Osteoblast (primary cell): ENCODE results near the gene CRB1. TPM values are rescaled to one million over a fixed set of nuclear protein-coding genes. Genes with fewer than 3 reads are reported as not detected.

Source experiments
- DNase-seq: peaks from one replicate; pipeline ENCODE4 v3.0.0; 2011; ENCODE audit warnings: low spot score, mixed read lengths; ENCODE audit not compliant: insufficient read length; ENCODE audit errors: missing footprints
- H2AFZ ChIP-seq: 2 replicates; pipeline ENCODE4 v1.6.0; 2011; ENCODE audit warnings: mild to moderate bottlenecking, low read length
- H3K27ac ChIP-seq: 2 replicates; pipeline ENCODE4 v1.5.1; 2011; ENCODE audit warnings: mild to moderate bottlenecking, low read depth, low read length, moderate library complexity
- H3K27me3 ChIP-seq: 2 replicates; pipeline ENCODE4 v1.6.0; 2012; ENCODE audit warnings: mild to moderate bottlenecking, control low read depth, inconsistent platforms, low read length, moderate library complexity; ENCODE audit not compliant: insufficient read depth
- H3K36me3 ChIP-seq: 2 replicates; pipeline ENCODE4 v1.5.1; 2011; ENCODE audit warnings: mild to moderate bottlenecking, low read length, control low read depth, moderate library complexity; ENCODE audit not compliant: insufficient read depth
- H3K4me1 ChIP-seq: 2 replicates; pipeline ENCODE4 v1.5.1; 2011; ENCODE audit warnings: mild to moderate bottlenecking, low read length, control low read depth, moderate library complexity; ENCODE audit not compliant: insufficient read depth
- H3K4me2 ChIP-seq: 2 replicates; pipeline ENCODE4 v1.6.0; 2011; ENCODE audit warnings: mild to moderate bottlenecking, low read length; ENCODE audit not compliant: insufficient read depth
- H3K4me3 ChIP-seq: fragments of 200-600 bp; sonication (generic); 3 replicates; pipeline ENCODE4 v1.5.1; 2012; ENCODE audit warnings: mild to moderate bottlenecking, low read length, inconsistent platforms; ENCODE audit not compliant: insufficient read depth
- H3K79me2 ChIP-seq: 2 replicates; pipeline ENCODE4 v1.6.0; 2012; ENCODE audit warnings: mild to moderate bottlenecking, low read length, control low read depth, inconsistent platforms; ENCODE audit not compliant: insufficient read depth
- H3K9me3 ChIP-seq: 2 replicates; pipeline ENCODE4 v1.5.1; 2011; ENCODE audit warnings: low read depth, low read length, control low read depth
- H4K20me1 ChIP-seq: 2 replicates; pipeline ENCODE4 v1.6.0; 2012; ENCODE audit warnings: mild to moderate bottlenecking, low read length, control low read depth; ENCODE audit not compliant: insufficient read depth
- total RNA-seq: library from RNA; depleted of rRNA; stranded (reverse); fragments of >200 nt; gene quantifications from 2 replicates; pipeline ENCODE4 v1.2.3, GENCODE V29; 2012
- TF ChIP-seq, protein P1 (sequence below): IDR thresholded peaks from 2 replicates; pipeline ENCODE4 v1.5.1; 2011; ENCODE audit warnings: mild to moderate bottlenecking, low read depth, low read length, moderate library complexity; ENCODE audit errors: extremely low read depth

CRB1 gene
- total RNA-seq, 1 donor = not detected

GRCh38 chr1:197224160-197224559 lies 43.9 kb upstream of the CRB1 start:
- no peak overlapping the region for H3K4me2 ChIP-seq
- TF ChIP-seq, protein P1, sequence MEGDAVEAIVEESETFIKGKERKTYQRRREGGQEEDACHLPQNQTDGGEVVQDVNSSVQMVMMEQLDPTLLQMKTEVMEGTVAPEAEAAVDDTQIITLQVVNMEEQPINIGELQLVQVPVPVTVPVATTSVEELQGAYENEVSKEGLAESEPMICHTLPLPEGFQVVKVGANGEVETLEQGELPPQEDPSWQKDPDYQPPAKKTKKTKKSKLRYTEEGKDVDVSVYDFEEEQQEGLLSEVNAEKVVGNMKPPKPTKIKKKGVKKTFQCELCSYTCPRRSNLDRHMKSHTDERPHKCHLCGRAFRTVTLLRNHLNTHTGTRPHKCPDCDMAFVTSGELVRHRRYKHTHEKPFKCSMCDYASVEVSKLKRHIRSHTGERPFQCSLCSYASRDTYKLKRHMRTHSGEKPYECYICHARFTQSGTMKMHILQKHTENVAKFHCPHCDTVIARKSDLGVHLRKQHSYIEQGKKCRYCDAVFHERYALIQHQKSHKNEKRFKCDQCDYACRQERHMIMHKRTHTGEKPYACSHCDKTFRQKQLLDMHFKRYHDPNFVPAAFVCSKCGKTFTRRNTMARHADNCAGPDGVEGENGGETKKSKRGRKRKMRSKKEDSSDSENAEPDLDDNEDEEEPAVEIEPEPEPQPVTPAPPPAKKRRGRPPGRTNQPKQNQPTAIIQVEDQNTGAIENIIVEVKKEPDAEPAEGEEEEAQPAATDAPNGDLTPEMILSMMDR = peak; percentile 40
- no peak overlapping the region for H2AFZ ChIP-seq
- no peaks in the 10 kb centered on the region for H4K20me1 ChIP-seq
- no peaks in the 10 kb centered on the region for H3K36me3 ChIP-seq
- H3K27ac ChIP-seq = no peak overlapping the region
- no peaks in the 10 kb centered on the region for H3K27me3 ChIP-seq
- H3K9me3 ChIP-seq = no peaks in the 10 kb centered on the region
- no peak for DNase-seq
- no peaks in the 10 kb centered on the region for H3K79me2 ChIP-seq
- H3K4me3 ChIP-seq = no peak overlapping the region
- no peaks in the 10 kb centered on the region for H3K4me1 ChIP-seq

DNA sequence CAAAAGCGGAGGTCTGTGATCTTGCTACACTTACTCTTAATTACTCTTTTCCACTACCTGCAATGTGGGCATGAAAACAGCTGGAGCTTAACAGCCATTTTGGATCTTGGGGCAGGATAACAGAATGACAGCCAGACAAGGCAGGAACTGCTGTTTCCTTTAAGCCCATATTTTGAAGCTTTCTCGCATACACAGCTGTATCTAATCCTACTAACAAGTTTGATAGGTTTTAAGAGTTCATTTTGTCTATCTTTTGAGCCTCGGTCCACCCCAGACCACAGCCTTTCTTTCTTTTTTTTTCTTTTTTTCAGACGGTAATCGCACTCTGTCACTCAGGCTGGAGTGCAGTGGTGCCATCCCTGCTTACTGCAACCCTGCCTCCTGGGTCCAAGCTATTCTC lies 42.4 kb upstream of the CRB1 start:
- H3K79me2 ChIP-seq = no peaks in the 10 kb centered on the region
- no peaks in the 10 kb centered on the region for H3K9me3 ChIP-seq
- H3K27ac ChIP-seq = no peak overlapping the region
- no peaks in the 10 kb centered on the region for H4K20me1 ChIP-seq
- H2AFZ ChIP-seq = no peak overlapping the region
- H3K36me3 ChIP-seq = no peaks in the 10 kb centered on the region
- TF ChIP-seq, protein P1 = no peak
- no peak for DNase-seq
- H3K4me2 ChIP-seq = no peak overlapping the region
- no peak overlapping the region for H3K4me3 ChIP-seq
- H3K27me3 ChIP-seq = no peaks in the 10 kb centered on the region
- no peaks in the 10 kb centered on the region for H3K4me1 ChIP-seq

GRCh38 chr1:197234581-197234980 lies 33.5 kb upstream of the CRB1 start:
- Histone ChIP-seq H2AFZ (no peak overlapping the region), H3K27ac (no peak overlapping the region), H3K4me2 (no peak overlapping the region), H3K79me2 (no peaks in the 10 kb centered on the region), H3K27me3 (no peaks in the 10 kb centered on the region), H3K9me3 (no peaks in the 10 kb centered on the region), H4K20me1 (no peaks in the 10 kb centered on the region), H3K36me3 (no peaks in the 10 kb centered on the region), H3K4me1 (no peaks in the 10 kb centered on the region), H3K4me3 (no peak overlapping the region)
- DNase-seq = no peak
- TF ChIP-seq, protein P1 = no peak

- DNase-seq = no peak
- Histone ChIP-seq H3K36me3 (no peaks in the 10 kb centered on the region), H3K9me3 (no peaks in the 10 kb centered on the region), H4K20me1 (no peaks in the 10 kb centered on the region), H3K27me3 (no peaks in the 10 kb centered on the region), H2AFZ (no peak overlapping the region), H3K27ac (no peak overlapping the region), H3K4me3 (no peak overlapping the region), H3K79me2 (no peaks in the 10 kb centered on the region), H3K4me1 (no peaks in the 10 kb centered on the region), H3K4me2 (no peak overlapping the region)
- TF ChIP-seq, protein P1 = no peak
These were observed 32.7 kb upstream of the CRB1 start for GRCh38 chr1:197235355-197235754.
